ENCODE results near the gene ZNF443.
"Not testable (repeated sequence)": the region's sequence is repeated elsewhere in the genome, so short reads cannot be mapped to it uniquely, and the experiment has no call there.

The ZNF443 gene

DNA sequence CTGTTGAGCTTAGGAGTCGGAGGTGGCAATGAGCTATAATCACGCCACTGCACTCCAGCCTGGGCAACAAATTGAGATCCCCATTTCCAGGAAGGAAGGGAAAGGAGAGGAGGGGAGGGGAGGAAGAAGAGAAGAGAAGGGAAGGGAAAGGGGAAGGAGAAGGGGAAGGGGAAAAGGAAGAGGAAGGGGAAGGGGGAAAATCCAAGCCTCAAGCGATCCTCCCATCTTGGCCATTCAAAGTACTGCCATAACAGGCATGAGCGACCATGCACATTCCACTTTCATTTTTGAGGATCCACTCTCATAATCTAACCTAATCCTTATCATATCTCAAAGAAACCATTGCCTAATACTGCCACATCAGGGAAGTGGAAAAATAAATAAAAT, 14.9 kb downstream of the ZNF443 start:
- peak; percentile 52 for TF ChIP-seq PRDM1 (tag by site-specific recombination; IDR thresholded peaks at IDR 0.05)
- no peak for TF ChIP-seq PATZ1 (tag by site-specific recombination; IDR thresholded peaks at IDR 0.05)
- Histone ChIP-seq H3K4me1 (ENCODE audit: control insufficient read depth, insufficient read depth, low read length) (no peaks in the 10 kb centered on the region), H3K9me3 (ENCODE audit: control insufficient read depth, insufficient read depth, low read depth, low read length) (no peaks in the 10 kb centered on the region), H3K36me3 (ENCODE audit: control insufficient read depth in 2 of 2, insufficient read depth in 1 of 2, low read length in 2 of 2) (peaks cover 0 to 10% of the 10 kb centered on the region in 2 experiments; a peak in 2 of 3 replicates), H3K4me3 (ENCODE audit: low read depth, low read length) (no peak overlapping the region), H3K27ac (ENCODE audit: extremely low read depth, low read depth, low read length) (no peak overlapping the region)
- ChIA-PET CTCF (interaction anchor here (1.1 kb wide), 1 partner anchor 69 kb away, joined by 3 read pairs; no protein-coding TSS in a partner anchor), POLR2A (no interaction called here)

DNA sequence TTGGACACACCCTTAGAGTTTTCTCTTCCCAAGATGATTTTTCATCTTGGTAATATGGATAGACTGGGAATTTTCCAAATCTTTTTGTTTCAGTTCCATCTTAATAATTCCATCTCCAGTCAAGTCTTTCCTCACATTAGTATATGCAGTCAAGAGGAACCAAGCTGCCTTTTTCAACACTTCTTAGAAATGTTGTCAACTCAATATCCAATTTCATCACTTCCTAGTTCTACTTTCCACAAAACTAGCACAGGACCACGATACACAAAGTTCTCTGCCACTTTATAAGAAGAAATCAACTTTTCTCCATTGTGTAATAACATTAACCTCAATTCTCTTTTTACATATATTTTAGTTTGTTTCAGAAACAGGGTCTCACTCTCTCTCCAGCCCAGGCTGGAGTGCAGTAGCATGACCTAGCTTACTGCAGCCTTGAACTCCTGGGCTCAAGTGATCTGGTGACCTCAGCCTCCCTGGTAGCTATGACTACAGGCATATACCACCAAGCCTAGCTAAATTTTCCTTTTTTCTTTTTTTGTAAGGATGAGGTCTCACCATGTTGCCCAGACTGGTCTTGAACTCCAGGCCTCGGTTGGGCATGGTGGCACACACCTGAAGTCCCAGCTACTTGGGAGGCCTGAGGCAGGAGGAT, 15.5 kb downstream of the ZNF443 start:
- TF ChIP-seq ZNF692 (tag by site-specific recombination; IDR thresholded peaks at IDR 0.05): no peak
- no peak for TF ChIP-seq SP2 (tag by site-specific recombination; IDR thresholded peaks at IDR 0.05)
- no peak for TF ChIP-seq ZFP69B (tag by site-specific recombination; IDR thresholded peaks at IDR 0.05)
- TF ChIP-seq PATZ1 (tag by site-specific recombination; IDR thresholded peaks at IDR 0.05): no peak
- TF ChIP-seq ZNF488 (tag by site-specific recombination; IDR thresholded peaks at IDR 0.05): no peak
- no peak for TF ChIP-seq BCL11A (tag by site-specific recombination; IDR thresholded peaks at IDR 0.05; ENCODE audit: low read depth)
- TF ChIP-seq ZNF37A (tag by site-specific recombination; IDR thresholded peaks at IDR 0.05): no peak
- no peak for TF ChIP-seq CTCF (tag by site-specific recombination; IDR thresholded peaks at IDR 0.05)
- no peak for TF ChIP-seq ZSCAN30 (tag by site-specific recombination; IDR thresholded peaks at IDR 0.05)
- no peaks in the 10 kb centered on the region for H3K9me3 ChIP-seq (ENCODE audit: control insufficient read depth, insufficient read depth, low read depth, low read length)
- POLR2A ChIA-PET: no interaction called here
- H3K27ac ChIP-seq (ENCODE audit: extremely low read depth, low read depth, low read length): no peak overlapping the region
- no peaks in the 10 kb centered on the region for H3K4me1 ChIP-seq (ENCODE audit: control insufficient read depth, insufficient read depth, low read length)
- peaks cover 0 to 5% of the 10 kb centered on the region in 2 experiments; a peak in 2 of 3 replicates for H3K36me3 ChIP-seq (ENCODE audit: control insufficient read depth in 2 of 2, insufficient read depth in 1 of 2, low read length in 2 of 2)
- no peak overlapping the region for H3K4me3 ChIP-seq (ENCODE audit: low read depth, low read length)
- CTCF ChIA-PET: interaction anchor here (1.1 kb wide), 1 partner anchor 70 kb away, joined by 3 read pairs; no protein-coding TSS in a partner anchor

DNA sequence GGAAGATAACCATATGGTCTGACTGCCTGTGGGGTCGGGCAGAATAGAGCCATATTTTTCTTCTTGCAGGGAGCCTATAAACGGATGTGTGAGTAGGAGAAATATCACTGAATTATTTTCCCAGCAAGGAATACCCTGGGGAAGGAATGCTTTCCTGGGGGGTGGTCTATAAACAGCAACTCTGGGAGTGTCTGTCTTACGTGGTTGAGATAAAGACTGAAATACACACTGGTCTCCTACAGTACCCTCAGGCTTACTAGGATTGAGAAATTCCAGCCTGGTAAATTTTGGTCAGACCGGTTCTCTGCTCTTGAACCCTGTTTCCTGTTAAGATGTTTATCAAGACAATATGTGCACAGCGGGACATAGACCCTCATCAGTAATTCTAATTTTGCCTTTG, 23.5 kb downstream of the ZNF443 start:
- H3K27ac ChIP-seq (ENCODE audit: extremely low read depth, low read depth, low read length); CTCF ChIA-PET; H3K4me3 ChIP-seq (ENCODE audit: low read depth, low read length); H3K9me3 ChIP-seq (ENCODE audit: control insufficient read depth, insufficient read depth, low read depth, low read length); H3K4me1 ChIP-seq (ENCODE audit: control insufficient read depth, insufficient read depth, low read length); POLR2A ChIA-PET; H3K36me3 ChIP-seq (ENCODE audit: control insufficient read depth in 2 of 2, insufficient read depth in 1 of 2, low read length in 2 of 2): not testable (repeated sequence)
- peak; percentile 31 for TF ChIP-seq SETDB1 (IDR thresholded peaks at IDR 0.05; ENCODE audit: insufficient read length, low read length)

Data from HEK293 (cell line).